Osteocyte (in vitro differentiated cells): ENCODE measurements around the gene TMEM132C. TPM values are rescaled to one million over a fixed set of nuclear protein-coding genes. Genes with fewer than 3 reads are reported as not detected.
"Not testable (repeated sequence)": the region's sequence is repeated elsewhere in the genome, so short reads cannot be mapped to it uniquely, and the experiment has no call there.

Experiments used
- DNase-seq: peaks from one replicate; pipeline ENCODE4 v3.0.0; 2021; ENCODE audit warnings: mixed read lengths; ENCODE audit not compliant: unreplicated experiment; ENCODE audit errors: extremely low spot score
- H3K27ac Mint-ChIP-seq: one replicate; pipeline ENCODE4 v1.8.0; 2021; ENCODE audit warnings: mild to moderate bottlenecking, mixed read lengths; ENCODE audit not compliant: unreplicated experiment
- H3K27me3 Mint-ChIP-seq: one replicate; pipeline ENCODE4 v1.8.0; 2021; ENCODE audit warnings: mixed read lengths; ENCODE audit not compliant: unreplicated experiment
- H3K36me3 Mint-ChIP-seq: one replicate; pipeline ENCODE4 v1.8.0; 2021; ENCODE audit warnings: mixed read lengths; ENCODE audit not compliant: unreplicated experiment
- H3K4me1 Mint-ChIP-seq: one replicate; pipeline ENCODE4 v1.8.0; 2021; ENCODE audit warnings: mixed read lengths; ENCODE audit not compliant: unreplicated experiment
- H3K4me3 Mint-ChIP-seq: one replicate; pipeline ENCODE4 v1.8.0; 2021; ENCODE audit warnings: mild to moderate bottlenecking, moderate library complexity, mixed read lengths; ENCODE audit not compliant: unreplicated experiment
- H3K9me3 Mint-ChIP-seq: one replicate; pipeline ENCODE4 v1.8.0; 2021; ENCODE audit warnings: mixed read lengths; ENCODE audit not compliant: unreplicated experiment
- CTCF ChIP-seq: fragments of 200-600 bp; sonication (generic); IDR thresholded peaks from 2 replicates; pipeline ENCODE4 v1.5.0; 2021; ENCODE audit warnings: antibody characterized with exemption, mild to moderate bottlenecking, moderate library complexity
- total RNA-seq: library from RNA; stranded (reverse); gene quantifications from 2 replicates; pipeline ENCODE4 v1.2.1, GENCODE V29; 2021

The TMEM132C gene
- total RNA-seq, 1 donor from 2014 or later, result not detected

GRCh38 chr12:128592220-128592744 is 325.3 kb downstream of the TMEM132C start:
- TF ChIP-seq CTCF, result no peak
- Mint-ChIP-seq H3K36me3 (no peaks in the 10 kb centered on the region), H3K4me1 (no peaks in the 10 kb centered on the region), H3K27ac (no peak overlapping the region), H3K4me3 (no peak overlapping the region), H3K27me3 (no peaks in the 10 kb centered on the region), H3K9me3 (peaks cover 31% of the 10 kb centered on the region)
- DNase-seq, result no peak

DNA sequence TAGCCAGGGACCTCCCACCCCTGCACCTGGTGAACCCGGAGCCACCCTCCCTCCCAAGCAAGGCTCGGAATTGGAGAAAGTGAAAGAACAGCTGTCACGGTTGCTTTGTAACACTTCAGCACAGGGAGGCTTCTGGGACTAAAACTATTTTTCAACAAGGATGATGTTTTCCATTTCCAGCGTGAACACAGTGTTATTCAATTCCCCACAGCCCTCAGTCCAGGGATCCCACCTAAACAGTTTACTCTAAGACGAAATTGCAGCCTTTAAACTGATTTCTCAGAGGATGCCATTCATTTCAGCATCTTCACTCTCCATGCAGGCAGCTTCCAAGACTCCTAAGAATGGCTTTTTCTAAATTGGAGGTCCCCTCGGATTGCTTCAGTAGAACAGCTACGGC is 327.6 kb downstream of the TMEM132C start:
- Mint-ChIP-seq H3K4me3 (no peak overlapping the region), H3K36me3 (no peaks in the 10 kb centered on the region), H3K27me3 (no peaks in the 10 kb centered on the region), H3K4me1 (no peaks in the 10 kb centered on the region), H3K9me3 (peaks cover 40% of the 10 kb centered on the region), H3K27ac (no peak overlapping the region)
- no peak for DNase-seq
- TF ChIP-seq CTCF, result no peak

DNA sequence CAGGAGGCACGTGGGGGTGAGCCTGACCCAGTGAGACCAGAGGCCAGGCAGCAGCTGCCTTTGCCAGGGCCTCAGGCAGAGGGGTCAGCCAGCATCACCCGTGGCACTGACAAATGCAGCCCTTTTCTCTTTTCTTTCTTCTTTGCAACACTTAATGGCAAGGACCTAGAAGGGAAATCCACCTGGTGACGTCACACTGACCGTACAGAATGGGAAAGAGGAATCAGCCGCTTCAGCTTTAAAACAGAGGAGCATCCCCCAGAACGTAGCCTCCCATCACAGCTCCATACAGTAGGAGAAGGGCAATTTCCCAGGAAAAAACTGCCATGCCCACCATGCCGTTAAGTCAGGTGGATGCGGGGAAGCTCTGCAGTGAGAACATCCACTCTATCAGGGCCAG is 328.6 kb downstream of the TMEM132C start:
- DNase-seq, result no peak
- Mint-ChIP-seq H3K9me3 (peaks cover 37% of the 10 kb centered on the region), H3K27ac (no peak overlapping the region), H3K4me1 (no peaks in the 10 kb centered on the region), H3K27me3 (no peaks in the 10 kb centered on the region), H3K4me3 (no peak overlapping the region), H3K36me3 (no peaks in the 10 kb centered on the region)
- TF ChIP-seq CTCF, result no peak

GRCh38 chr12:128600886-128601285 is 333.9 kb downstream of the TMEM132C start:
- Mint-ChIP-seq H3K36me3 (no peaks in the 10 kb centered on the region), H3K27me3 (no peaks in the 10 kb centered on the region), H3K27ac (no peak overlapping the region), H3K4me3 (no peak overlapping the region), H3K9me3 (peaks cover 41% of the 10 kb centered on the region), H3K4me1 (no peaks in the 10 kb centered on the region)
- no peak for DNase-seq
- TF ChIP-seq CTCF, result no peak

GRCh38 chr12:128603573-128604115 is 336.7 kb downstream of the TMEM132C start:
- Mint-ChIP-seq H3K27me3 (no peaks in the 10 kb centered on the region), H3K9me3 (peaks cover 47% of the 10 kb centered on the region), H3K27ac (no peak overlapping the region), H3K4me1 (no peaks in the 10 kb centered on the region), H3K4me3 (no peak overlapping the region), H3K36me3 (no peaks in the 10 kb centered on the region)
- DNase-seq, result no peak
- TF ChIP-seq CTCF, result no peak

DNA sequence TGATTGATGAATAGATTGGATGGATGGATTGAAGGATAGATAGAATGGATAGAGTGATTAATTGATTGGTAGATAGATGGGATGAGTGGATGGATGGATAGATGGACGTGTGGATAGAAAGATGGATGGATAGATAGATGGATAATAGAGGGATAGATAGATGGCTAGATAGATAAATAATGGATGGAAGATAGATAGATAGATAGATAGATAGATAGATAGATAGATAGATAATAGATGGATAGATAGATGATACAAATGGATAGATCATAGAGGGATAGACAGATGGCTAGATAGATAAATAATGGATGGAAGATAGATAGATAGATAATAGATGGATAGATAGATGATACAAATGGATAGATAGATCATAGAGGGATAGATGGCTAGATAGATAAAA is 337.2 kb downstream of the TMEM132C start:
- not testable (repeated sequence) for H3K36me3 Mint-ChIP-seq, H3K27me3 Mint-ChIP-seq, H3K4me3 Mint-ChIP-seq, H3K4me1 Mint-ChIP-seq, H3K27ac Mint-ChIP-seq, DNase-seq
- H3K9me3 Mint-ChIP-seq, result peaks cover 44% of the 10 kb centered on the region
